GM21576 (cell line): Measurements from ENCODE around the gene TTC31.
"Not testable (repeated sequence)": the region's sequence is repeated elsewhere in the genome, so short reads cannot be mapped to it uniquely, and the experiment has no call there.

Experiments
- ATAC-seq: cut with Tn5 transposase; IDR thresholded peaks from one replicate; pipeline ENCODE4 v1.9.1; 2021; ENCODE audit warnings: mild to moderate bottlenecking, moderate library complexity; ENCODE audit not compliant: unreplicated experiment

Gene TTC31

GRCh38 chr2:74483675-74484164 is 839 bp downstream of the TTC31 start:
- not testable (repeated sequence) for ATAC-seq

- ATAC-seq, result no peak
Observed at GRCh38 chr2:74486141-74486540, 3.3 kb downstream of the TTC31 start.

DNA sequence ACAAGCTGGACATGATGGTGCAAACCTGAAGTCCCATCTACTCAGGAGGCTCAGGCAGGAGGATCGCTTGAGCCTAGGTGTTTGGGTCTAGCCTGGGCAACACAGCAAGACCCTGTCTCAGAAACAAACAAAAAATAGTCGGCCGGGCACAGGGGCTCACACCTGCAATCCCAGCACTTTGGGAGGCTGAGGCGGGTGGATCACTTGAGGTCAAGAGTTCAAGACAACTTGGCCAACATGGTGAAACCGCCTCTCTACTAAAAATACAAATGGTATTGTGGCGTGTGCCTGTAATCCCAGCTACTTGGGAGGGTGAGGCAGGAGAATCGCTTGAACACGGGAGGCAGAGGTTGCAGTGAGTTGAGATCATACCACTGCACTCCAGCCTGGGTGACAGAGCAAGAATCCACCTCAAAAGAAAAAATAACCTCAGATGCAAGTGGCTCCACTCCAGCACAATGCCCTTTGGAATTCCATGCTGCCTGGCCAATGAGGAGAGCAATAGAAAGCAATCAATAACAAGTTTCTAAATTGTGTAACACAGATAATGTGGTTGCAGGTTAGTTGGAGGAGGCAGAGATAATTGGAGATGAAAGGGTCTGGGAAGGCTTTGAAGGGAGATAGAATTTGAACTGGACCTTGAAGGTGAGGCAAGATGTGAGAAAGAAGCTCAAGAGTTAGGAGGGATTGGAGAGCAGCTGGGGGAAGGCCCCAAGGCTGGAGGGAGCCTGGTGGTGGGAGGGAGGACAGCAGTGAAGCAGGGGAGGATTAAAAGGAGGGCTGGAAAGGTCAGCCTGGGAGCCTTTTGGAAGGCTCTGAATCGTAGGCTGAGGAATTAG is 6.0 kb downstream of the TTC31 start:
- ATAC-seq, result no peak

- ATAC-seq, result no peak
Observed at GRCh38 chr2:74489906-74490305, 7.0 kb downstream of the TTC31 start.

DNA sequence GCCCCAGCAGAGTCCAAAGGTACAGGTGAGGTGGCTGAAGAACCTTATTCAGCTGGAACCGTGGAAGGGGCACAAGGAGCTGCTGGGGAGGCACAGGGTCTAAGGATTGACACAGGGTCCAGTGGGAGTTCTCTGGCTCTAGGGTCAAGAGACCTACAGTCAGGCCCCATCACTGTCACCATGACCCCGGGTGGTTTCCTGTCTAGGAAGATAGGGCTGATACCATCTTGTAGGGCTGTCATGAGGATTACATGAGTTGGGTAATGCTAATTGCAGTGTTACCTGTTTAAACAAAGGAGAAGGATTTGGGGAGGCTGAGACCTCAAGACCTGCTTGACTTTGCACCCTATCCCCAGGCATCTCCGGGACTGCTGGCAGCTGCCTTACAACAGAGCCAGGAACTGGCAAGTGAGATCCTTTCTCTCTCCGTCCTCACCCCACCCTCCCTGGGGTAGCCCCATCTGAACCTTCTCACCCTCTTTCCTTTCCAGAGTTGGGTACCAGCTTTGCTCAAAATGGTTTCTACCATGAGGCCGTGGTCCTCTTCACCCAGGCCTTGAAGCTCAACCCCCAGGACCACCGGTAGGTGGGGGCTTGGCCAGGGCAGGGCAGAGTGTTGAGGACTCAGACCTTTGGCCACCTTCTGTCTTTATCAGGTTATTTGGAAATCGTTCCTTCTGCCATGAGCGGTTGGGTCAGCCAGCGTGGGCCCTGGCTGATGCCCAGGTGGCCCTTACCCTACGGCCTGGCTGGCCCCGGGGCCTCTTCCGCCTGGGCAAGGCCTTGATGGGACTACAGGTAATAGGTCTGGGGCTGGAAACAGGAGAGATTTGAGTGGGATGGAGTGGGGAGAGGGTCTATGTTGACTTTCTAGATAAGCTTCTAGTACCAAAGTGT is 9.0 kb downstream of the TTC31 start:
- no peak for ATAC-seq

DNA sequence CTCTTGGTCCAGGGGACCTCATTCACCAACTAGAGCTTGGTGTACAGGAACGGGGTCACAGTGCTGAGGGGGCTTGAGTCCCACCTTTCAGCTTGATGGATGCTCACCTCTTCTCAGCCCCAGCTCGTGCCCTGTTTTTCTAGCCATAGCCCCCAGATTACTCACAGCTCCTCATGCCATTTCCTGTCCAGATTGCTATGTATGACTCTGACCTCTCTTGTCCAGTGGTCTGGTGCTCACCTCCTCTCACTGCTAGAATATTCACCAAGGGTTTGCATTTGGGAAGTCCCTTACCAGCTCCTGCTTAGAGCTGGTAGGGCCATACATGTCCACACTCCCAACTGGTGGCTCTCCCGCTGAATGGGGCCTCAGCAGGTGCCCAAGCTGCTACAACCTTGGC is 10.7 kb downstream of the TTC31 start:
- ATAC-seq, result no peak

- ATAC-seq, result no peak
Observed at GRCh38 chr2:74495440-74495839, 12.6 kb downstream of the TTC31 start.

- no peak for ATAC-seq
Observed at GRCh38 chr2:74496997-74497776, 14.3 kb downstream of the TTC31 start.

DNA sequence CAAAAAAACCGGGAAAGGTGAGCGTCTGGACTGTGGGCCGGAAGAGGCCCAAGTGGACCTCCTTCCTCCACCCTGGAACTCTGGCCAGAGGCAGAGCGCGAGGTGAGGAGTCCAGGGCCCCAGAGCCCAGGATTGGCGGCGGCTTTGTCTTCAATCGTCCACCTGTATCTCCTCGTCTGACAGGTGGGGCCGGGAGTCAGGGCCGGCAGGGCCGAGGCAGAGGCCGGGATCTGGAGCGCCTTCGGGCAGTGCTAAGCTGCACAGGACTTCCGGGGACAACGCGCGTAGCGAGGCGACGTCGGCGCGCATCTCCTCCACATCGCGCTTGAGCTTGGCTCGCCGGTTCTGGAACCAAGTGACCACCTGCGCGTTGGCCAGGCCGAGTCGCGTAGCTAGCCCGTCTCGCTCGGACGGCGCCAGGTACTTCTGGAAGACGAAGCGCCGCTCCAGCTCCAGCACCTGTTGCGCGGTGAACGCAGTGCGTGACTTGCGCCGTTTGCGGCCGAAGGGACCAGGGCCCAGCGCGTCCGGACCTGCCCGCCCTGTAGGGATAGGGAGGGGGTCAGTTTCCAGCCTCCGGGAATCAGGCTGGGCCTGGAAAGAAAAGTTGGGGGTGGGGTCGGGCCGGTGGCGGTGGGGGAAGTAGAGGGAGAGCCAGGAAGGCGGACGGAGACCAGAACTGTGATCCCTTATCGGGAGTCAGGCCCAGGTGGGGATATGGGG is 15.1 kb downstream of the TTC31 start:
- no peak for ATAC-seq

- no peak for ATAC-seq
Observed at GRCh38 chr2:74498500-74499266, 15.8 kb downstream of the TTC31 start.

DNA sequence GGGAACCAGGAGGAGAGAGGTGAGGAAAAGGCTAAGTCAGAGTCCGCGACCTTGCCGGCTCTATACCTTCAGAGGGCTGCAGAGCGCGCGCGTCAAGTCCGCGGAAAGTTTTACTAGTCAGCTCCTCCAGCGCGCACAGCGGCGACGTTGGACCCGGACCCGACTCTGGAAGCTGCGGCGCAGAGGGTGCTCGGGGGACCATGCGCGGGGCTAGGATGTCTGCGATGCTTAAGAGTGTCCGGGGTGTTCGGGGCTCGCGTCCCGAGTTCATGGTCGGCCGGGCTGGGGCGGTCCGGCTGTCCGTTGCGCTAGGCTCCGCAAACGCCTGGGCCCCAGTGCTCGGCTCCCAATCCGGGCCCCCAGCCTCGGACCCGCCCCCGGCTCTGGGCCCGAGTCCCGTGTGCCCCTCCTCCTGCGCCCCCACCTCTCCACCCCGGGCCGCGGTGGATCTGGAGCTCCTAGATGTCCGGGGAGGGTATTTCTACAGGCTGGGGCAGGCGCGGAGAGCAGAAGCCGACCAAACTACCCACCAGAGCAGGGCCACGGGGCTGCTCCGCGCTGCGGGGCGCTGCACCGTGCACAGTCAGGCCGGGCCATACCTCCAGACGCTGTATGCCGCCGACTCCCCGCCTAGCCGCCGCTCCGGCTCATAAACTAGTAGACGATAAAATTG is 16.5 kb downstream of the TTC31 start, which contains the start of gene LBX2:
TSS of gene LBX2 (minus strand) at position 337 of the 673 bp plus-strand sequence. CDS start at position 271, 66 bp downstream.
- no peak for ATAC-seq

DNA sequence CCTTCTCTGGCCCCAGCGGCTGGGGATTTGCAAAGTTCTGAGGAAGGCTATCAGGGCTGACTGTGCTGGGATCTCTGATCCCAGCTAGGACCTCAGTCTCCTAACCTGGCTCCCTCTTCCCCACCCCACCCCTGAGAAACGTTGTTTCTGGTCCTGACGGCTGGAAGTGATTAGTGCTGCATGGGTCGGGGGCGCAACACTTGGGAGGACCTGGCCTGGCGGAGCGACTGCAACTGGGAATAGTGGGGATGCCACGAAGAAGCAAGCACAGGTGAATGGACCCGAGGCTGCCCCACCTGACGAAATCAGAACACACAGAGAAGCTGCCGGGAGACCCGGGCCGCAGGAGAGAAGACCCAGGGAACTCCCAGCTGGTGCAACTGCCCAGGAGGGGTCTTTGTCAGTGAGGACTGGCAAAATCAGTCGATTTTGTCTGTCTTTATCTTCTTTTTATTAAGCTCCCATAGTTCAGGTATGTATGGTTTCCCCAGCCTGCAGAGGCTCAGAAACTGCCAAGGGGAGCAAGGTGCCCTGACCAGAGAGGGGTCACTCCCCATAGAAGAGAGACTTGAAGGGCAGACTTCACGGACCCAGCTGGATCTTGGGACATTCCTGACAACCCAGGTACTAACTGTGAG is 17.2 kb downstream of the TTC31 start:
- ATAC-seq, result no peak

DNA sequence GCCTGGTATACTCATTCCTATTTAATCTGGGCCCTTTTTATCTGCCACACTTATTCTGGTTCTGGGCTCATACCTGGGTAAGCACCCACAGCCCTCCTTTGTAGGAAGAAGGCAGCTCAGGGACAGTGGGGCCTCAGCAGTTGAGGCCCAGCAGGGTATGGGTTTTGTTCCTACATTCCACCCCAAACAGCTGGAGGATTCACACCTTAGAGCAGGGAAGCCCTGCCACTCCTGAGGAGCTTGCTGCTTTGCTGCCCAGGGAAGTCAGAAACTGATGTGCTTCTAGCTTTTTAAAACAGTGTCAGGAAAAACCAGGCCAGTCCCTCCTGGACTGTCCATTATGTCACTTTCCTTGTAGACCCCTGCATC is 17.7 kb downstream of the TTC31 start:
- ATAC-seq, result no peak

DNA sequence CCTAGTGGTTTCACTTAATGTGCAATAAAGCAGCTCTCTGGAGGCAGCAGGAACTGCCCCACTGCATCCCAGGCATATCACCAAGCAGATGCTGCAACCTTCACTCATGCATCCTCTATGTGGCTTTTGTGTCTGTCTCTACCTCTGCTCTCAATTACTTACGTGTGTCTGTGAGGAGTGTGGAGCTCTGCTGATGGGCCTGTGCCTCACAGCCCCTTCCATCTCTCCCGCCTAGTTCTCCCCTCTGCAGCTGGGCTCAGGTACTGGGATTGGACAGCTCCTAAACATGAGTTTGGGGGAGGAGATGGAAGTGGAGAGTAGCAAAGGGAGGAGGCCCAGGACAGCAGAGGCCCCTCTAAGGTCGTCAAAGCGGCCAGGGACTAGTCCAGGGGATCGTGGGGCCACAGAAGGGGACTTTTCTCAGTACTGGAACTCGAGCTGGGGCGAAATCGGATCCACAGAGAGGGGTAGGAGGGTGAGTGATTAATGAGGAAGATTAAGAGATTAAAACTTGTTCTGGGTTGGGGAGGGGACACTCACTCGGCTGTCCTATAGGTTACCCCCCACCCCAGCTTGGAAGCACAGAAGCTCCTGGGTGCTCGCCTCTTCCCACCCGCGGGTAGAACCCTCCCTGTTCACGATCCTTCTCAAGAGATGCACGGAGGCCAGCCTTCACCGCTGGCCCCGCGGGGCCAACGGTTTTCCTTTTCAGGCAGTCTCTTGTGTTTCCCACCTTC is 18.6 kb downstream of the TTC31 start:
- no peak for ATAC-seq

DNA sequence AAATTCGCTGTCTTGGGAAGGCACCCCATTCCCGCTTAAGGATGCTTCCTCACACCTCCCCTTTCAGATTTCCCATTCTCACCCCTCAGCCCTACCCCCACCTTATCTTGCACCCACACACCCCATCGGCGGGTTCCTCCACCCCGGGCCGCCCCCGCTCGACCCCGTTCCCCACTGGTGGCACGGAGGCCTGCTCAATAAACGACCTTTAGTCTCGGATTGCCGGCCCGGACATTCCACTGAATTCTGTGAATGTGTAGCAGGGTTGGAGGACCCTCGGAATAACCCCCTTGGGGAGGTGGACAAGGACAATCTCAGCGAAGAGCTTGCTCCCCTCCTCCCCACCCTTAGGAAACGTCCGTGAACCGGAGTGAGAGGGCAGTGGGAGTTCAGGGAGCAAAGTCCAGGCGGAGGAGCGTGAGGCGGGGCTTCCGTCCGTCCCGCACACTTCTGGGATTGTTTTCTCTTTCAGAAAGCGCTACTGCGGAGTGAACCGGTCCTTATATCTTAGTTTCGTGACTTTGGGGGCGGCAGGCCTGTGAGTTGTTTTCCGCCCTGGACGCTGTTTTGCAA is 19.4 kb downstream of the TTC31 start:
- no peak for ATAC-seq

GRCh38 chr2:74502720-74503505 is 20.0 kb downstream of the TTC31 start:
- ATAC-seq, result no peak
